Esophagus squamous epithelium (tissue), 4 donors: ENCODE data around the gene TEF.

Experiments used
- POLR2A ChIP-seq, 4 donors: fragments of 450-650 bp; IDR thresholded peaks; one replicate each; pipeline ENCODE4 v1.6.1; 2017; ENCODE audit warnings: antibody characterized with exemption in 4 of 4, mild to moderate bottlenecking in 4 of 4, moderate library complexity in 3 of 4
- TF ChIP-seq, protein P1 (sequence below), 6 experiments: fragments of 450-650 bp in 4 of 6; fragments of 200-600 bp in 2 of 6; sonication (generic) in 2 of 6; IDR thresholded peaks; one replicate each; pipeline ENCODE4 v1.5.1; 2016 to 2019; ENCODE audit warnings: antibody characterized with exemption in 6 of 6, mild to moderate bottlenecking in 4 of 6, moderate library complexity in 4 of 6

DNA sequence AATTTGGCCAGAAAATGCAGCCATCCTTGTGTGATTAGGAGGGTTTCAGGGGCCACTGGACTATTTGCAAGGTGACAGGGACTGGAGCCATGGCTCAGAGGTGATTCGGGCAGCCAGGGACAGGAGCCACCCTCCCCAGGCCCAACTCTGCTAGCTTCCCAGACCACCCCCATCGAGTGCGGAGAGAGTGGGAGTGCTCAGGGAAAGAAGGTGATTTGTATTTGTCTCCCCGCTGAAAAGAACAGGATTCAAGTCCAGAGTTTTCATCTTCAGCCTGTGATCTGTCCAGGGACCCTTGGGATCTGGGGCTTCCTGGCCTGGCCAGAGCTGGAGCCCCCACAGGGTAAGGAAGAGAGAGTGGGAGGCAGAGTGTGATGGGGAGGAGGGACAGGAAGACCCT, 22.4 kb upstream of the TEF start:
- no peak for TF ChIP-seq POLR2A (IDR thresholded peaks at IDR 0.05)
- TF ChIP-seq, protein P1, sequence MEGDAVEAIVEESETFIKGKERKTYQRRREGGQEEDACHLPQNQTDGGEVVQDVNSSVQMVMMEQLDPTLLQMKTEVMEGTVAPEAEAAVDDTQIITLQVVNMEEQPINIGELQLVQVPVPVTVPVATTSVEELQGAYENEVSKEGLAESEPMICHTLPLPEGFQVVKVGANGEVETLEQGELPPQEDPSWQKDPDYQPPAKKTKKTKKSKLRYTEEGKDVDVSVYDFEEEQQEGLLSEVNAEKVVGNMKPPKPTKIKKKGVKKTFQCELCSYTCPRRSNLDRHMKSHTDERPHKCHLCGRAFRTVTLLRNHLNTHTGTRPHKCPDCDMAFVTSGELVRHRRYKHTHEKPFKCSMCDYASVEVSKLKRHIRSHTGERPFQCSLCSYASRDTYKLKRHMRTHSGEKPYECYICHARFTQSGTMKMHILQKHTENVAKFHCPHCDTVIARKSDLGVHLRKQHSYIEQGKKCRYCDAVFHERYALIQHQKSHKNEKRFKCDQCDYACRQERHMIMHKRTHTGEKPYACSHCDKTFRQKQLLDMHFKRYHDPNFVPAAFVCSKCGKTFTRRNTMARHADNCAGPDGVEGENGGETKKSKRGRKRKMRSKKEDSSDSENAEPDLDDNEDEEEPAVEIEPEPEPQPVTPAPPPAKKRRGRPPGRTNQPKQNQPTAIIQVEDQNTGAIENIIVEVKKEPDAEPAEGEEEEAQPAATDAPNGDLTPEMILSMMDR (IDR thresholded peaks at IDR 0.05): no peak
